Measurements from ENCODE around the gene CRHR1.
"Not testable (repeated sequence)": the region's sequence is repeated elsewhere in the genome, so short reads cannot be mapped to it uniquely, and the experiment has no call there.

CRHR1 gene

DNA sequence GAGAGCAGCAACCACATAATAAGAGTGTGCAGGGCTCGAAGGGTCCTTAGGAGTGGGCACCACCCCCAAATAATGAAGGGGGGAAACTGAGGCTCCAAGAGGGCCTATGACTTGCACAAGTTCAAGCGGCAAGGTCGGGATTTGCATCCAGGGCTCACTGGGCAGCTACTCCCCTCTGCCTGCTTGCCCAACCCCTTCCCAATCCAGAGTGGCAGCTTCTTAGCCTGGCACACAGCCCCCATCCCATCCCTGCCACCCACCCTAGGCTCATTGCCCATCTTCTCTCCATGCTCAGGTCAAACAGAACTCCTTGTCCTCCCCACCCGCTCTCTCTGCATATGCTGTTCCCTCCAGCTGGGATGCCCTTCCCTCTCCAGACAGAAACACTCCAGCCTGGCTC lies 63.0 kb downstream of the CRHR1 start:
- no peak for FAIRE-seq

DNA sequence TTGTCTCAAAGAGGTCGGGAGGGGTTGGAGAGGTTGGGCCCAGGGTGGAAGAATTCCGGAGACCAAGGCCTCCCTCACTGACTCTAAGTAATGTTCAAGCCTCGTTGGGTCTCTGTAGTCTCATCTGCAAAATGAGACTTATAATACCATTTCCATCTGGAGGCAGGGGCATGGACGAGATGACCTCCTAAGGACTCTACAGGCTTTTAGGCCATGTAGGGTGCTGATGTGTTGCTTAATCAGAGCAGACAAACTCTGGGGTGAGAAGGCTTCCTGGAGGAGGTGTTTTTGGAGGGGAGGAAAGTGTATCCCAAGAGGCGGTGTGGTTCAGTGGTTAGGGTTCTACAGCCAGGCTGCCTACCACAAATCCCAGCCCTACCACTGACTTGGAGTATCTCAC lies 63.6 kb downstream of the CRHR1 start:
- no peak for FAIRE-seq

DNA sequence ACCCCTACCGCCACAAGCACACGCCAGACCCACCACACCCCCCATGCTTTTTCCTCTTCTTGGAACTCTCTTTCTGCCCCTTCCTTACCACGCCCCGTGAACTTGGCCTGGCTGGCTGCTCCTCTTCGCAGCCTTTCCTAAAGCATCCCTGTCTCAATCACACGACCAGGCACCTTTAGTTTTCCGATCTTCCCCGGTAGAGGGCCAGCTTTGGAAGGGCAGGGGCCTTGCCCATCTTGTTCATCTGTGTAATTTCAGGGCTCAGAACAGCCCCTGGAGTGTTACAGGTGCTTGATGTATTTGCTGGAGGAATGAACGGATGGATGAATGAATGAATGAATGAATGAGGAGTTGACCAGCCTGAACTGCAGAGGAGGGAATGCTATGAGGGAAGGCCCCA lies 64.3 kb downstream of the CRHR1 start:
- FAIRE-seq: no peak

DNA sequence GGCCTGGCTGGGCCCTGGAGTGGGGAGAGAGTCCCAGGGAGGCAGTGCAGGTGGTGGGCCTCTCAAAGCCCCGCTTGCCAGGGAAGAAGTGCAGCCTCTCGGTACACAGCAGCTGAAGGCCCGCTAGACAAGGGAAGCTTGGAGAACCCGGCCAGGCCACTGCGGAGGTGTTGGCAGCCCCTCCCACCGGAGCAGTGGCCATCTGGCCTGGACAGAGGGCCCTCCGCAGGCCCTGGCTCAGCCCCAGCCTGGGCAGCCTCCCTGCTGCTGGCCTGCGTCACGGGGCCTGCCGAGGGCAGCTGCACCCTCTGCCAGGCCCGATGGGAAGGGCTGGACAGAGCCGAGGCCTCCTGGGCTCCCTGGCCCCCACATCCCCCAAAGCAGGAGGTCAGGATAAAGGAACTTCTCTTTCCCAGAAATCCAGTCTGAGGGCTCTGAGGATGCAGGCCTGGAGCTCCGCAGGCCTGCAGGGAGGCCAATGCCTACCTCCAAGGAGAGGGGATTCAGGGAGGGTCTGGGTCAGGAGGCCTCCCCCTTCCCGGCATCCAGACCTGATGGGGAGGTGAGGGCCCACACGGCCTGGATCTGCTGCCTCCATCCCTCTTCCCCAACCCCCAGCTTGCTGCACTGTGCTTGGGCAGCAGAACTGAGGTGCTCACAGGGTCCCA lies 64.9 kb downstream of the CRHR1 start:
- FAIRE-seq: no peak

GRCh38 chr17:45849536-45849990 lies 65.4 kb downstream of the CRHR1 start:
- no peak for FAIRE-seq

DNA sequence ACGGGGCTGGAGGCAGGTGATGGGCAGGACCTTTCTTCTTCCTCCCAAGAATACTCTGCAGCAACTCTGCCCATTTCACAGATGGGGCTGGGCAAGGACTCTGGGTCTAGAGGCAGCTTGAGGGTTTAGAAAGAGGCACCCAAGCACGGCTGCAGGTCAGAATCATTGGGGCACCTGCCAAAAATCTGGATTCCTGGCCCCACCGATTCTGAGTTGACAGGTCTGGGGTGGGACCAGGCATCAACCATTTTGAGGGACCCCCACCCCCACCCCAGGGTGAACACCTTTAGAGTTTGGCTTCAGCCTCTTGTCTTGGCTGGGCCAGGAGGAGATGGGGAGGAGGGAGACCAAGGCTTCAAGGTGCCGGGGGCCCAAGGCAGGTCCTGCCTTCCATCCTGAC lies 65.9 kb downstream of the CRHR1 start:
- FAIRE-seq: no peak

DNA sequence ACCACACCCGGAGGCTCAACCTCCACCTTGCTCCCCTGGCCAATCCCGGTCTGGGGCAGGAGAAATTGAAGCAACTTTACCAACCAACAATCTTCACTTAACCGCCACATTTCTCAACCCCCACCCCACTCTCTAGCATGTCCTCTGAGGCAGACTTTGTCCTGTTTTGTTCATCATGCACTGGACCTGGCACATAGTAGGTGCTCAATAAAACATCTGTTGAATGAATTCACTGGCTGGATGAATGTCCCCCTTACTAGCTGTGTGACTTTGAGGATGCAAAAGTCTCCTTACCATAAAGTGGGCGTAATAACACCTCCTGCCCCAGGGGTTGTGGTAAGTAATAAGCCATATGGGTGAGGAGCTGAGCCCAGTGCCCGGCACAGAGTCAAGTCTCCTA lies 66.3 kb downstream of the CRHR1 start:
- no peak for FAIRE-seq

DNA sequence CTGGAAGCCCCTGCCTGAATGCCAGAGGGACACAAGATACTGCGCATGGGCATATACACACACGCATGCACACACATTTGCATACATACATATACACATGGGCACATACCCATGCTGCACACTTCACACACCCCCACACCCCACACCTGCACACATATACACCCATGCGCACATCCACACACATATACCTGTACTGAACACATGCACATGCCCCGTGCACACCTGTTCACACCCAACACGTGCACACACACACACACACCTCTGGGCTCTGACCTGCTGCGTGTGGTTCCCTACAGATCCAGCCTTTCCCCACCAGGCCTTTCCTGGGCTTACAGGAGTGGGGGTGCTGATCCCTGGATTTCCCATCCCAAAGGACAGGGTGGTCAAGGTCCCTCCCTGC lies 66.9 kb downstream of the CRHR1 start:
- FAIRE-seq: no peak

GRCh38 chr17:45851464-45851863 lies 67.3 kb downstream of the CRHR1 start:
- FAIRE-seq: no peak

DNA sequence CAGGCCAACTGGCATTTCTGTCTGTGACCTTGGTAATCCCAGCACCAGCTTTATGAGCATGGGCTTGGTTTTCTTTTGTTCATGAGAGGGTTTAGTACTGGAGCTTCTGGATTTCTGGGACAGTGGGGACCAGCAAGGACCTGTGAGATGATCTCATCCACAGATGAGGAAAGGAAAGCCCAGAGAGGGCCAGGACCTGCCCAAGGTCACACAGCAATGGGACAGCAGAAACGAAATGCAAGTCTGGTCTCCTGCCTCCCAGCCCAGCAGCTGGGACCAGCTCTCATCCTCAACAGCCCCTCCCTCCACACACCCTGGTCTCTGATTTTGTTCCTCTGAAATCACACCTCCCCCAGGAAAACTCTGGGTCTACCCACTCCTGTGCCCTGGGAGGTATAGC lies 67.8 kb downstream of the CRHR1 start:
- FAIRE-seq: no peak

GRCh38 chr17:45852535-45853297 lies 68.6 kb downstream of the CRHR1 start:
- FAIRE-seq: no peak

GRCh38 chr17:45854209-45854608 lies 70.1 kb downstream of the CRHR1 start:
- no peak for FAIRE-seq

GRCh38 chr17:45855691-45856336 lies 71.7 kb downstream of the CRHR1 start:
- FAIRE-seq: no peak

- no peak for FAIRE-seq
Measured at GRCh38 chr17:45857977-45858708, 74.0 kb downstream of the CRHR1 start.

- FAIRE-seq: no peak
Measured at GRCh38 chr17:45861165-45861564, 77.0 kb downstream of the CRHR1 start.

DNA sequence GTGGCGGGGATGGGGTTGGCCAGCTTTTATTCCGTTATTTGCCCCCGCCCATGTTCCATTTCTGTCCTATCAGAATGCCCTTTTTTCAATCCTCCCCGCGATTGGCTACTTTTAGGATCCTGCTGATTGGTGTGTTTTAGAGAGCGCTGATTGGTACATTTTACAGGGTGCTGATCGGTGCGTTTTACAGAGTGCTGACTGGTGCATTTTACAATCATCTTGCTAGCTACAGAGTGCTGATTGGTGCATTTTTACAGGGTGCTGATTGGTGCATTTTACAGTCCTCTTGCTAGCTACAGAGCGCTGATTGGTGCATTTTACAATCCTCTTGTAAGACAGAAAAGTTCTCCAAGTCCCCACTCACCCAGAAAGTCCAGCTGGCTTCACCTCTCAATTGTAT lies 78.0 kb downstream of the CRHR1 start:
- FAIRE-seq: not testable (repeated sequence)

GRCh38 chr17:45863857-45864654 lies 79.9 kb downstream of the CRHR1 start:
- no peak for FAIRE-seq

DNA sequence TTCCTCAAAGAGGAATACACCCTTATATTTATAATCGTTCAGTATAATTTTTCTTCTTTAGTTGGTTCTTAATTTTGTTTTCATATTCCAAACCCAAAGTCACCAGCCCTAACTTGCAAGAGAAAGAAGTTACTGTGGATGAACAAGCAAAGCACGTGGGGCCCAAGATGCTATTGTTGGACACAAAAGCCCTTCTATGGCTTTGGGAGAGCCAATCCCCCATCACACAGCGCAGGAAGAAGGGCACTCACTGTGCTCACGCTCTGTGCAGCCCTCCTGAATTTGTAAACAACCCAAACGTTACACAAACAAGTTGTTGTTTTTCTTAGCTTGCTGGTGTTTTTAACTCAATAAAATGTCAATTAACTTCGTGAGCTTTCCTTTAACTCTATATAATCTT lies 83.1 kb downstream of the CRHR1 start:
- no peak for FAIRE-seq

GRCh38 chr17:45867702-45868101 lies 83.6 kb downstream of the CRHR1 start:
- no peak for FAIRE-seq

DNA sequence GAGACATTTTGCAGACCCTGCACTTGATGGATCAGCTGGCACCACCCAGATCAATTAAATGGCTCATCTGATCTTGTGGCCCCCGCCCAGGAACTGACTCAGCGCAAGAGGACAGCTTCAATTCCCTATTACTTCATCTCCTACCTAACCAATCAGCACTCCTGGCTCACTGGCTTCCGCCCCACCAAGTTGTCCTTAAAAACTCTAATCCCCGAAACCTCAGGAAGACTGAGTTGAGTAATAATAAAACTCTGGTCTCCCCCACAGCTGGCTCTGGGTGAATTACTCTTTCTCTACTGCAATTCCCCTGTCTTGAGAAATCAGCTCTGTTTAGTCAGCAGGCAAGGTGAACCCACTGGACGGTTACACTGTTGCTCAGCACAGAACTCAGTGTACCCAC lies 84.2 kb downstream of the CRHR1 start:
- FAIRE-seq: no peak

- no peak for FAIRE-seq
Measured at GRCh38 chr17:45869676-45870341, 85.7 kb downstream of the CRHR1 start.

Data from islet of Langerhans (tissue), 1 donor.